HepG2 (cell line): ENCODE measurements around the gene SHMT1. TPM values are rescaled to one million over a fixed set of nuclear protein-coding genes. Genes with fewer than 3 reads are reported as not detected.

Source experiments
- CEBPB ChIP-seq: IDR thresholded peaks from 2 replicates; pipeline ENCODE4 v1.6.1; 2011; ENCODE audit warnings: low read depth, low read length, improper control_type of control experiment, borderline replicate concordance
- CREBL2 ChIP-seq: sonication (generic); formaldehyde crosslinking; IDR thresholded peaks from 2 replicates; pipeline ENCODE4 v1.8.1; 2023; ENCODE audit warnings: missing genetic modification reagents, mild to moderate bottlenecking, borderline replicate concordance
- ETV6 ChIP-seq: sonication (generic); formaldehyde crosslinking; conservative IDR thresholded peaks from 2 replicates; pipeline ENCODE4 v1.4.0; 2020; ENCODE audit warnings: missing genetic modification reagents
- FOXM1 ChIP-seq: sonication (generic); formaldehyde crosslinking; IDR thresholded peaks from 2 replicates; pipeline ENCODE4 v1.5.0; 2020; ENCODE audit warnings: missing genetic modification reagents
- HES4 ChIP-seq: sonication (generic); formaldehyde crosslinking; IDR thresholded peaks from 2 replicates; pipeline ENCODE4 v1.9.0; 2021; ENCODE audit warnings: mild to moderate bottlenecking, missing genetic modification reagents, borderline replicate concordance
- HOXA7 ChIP-seq: sonication (generic); formaldehyde crosslinking; IDR thresholded peaks from 2 replicates; pipeline ENCODE4 v1.8.1; 2022; ENCODE audit warnings: mild to moderate bottlenecking, missing genetic modification reagents, moderate library complexity
- KMT2A ChIP-seq: sonication (generic); formaldehyde crosslinking; IDR thresholded peaks from 2 replicates; pipeline ENCODE4 v1.4.0; 2020; ENCODE audit warnings: missing genetic modification reagents
- NFKBIZ ChIP-seq: IDR thresholded peaks from 2 replicates; pipeline ENCODE4 v1.6.1; 2018; ENCODE audit warnings: missing genetic modification reagents, missing compliant biosample characterization
- NR2F2 ChIP-seq: IDR thresholded peaks from 2 replicates; pipeline ENCODE4 v1.6.1; 2012; ENCODE audit warnings: low read depth, inconsistent platforms, borderline replicate concordance
- SNAI1 ChIP-seq: sonication (generic); formaldehyde crosslinking; IDR thresholded peaks from 2 replicates; pipeline ENCODE4 v1.5.0; 2020; ENCODE audit warnings: mild to moderate bottlenecking, missing genetic modification reagents, borderline replicate concordance
- SNAPC4 ChIP-seq: sonication (generic); formaldehyde crosslinking; IDR thresholded peaks from 2 replicates; pipeline ENCODE4 v1.4.0; 2020; ENCODE audit warnings: mild to moderate bottlenecking, missing genetic modification reagents
- ZNF121 ChIP-seq: sonication (generic); formaldehyde crosslinking; IDR thresholded peaks from 2 replicates; pipeline ENCODE4 v1.5.0; 2020; ENCODE audit warnings: mild to moderate bottlenecking, missing genetic modification reagents
- ZNF142 ChIP-seq: sonication (generic); formaldehyde crosslinking; IDR thresholded peaks from 2 replicates; pipeline ENCODE4 v1.4.0; 2020; ENCODE audit warnings: missing genetic modification reagents
- ZNF484 ChIP-seq: sonication (generic); formaldehyde crosslinking; IDR thresholded peaks from 2 replicates; pipeline ENCODE4 v1.5.1; 2020; ENCODE audit warnings: mild to moderate bottlenecking, low read depth, missing genetic modification reagents, borderline replicate concordance
- ZNF547 ChIP-seq: sonication (generic); formaldehyde crosslinking; IDR thresholded peaks from 2 replicates; pipeline ENCODE4 v1.5.1; 2020; ENCODE audit warnings: mild to moderate bottlenecking, missing genetic modification reagents
- polyA plus RNA-seq, 8 experiments: library from polyadenylated mRNA; depleted of rRNA in 3 of 8; stranded (reverse) in 7 of 8; unstranded in 1 of 8; fragments of >200 nt; fragmentation: Illumina TruSeq in 4 of 8; extraction: Trizol in 4 of 8; gene quantifications; 2 replicates each; pipeline versions ENCODE4 v1.2.1 to v1.2.3, GENCODE V29; 2011 to 2016; ENCODE audit warnings: low read depth in 4 of 8, missing spikeins in 1 of 8, mixed read lengths in 1 of 8; ENCODE audit not compliant: insufficient read depth in 1 of 8
- total RNA-seq, 5 experiments: library from RNA; depleted of rRNA; stranded (reverse); fragments of >200 nt; fragmentation: Illumina TruSeq; extraction: Trizol; gene quantifications; 2 replicates each; pipeline ENCODE4 v1.2.3, GENCODE V29; 2016; ENCODE audit warnings: low read depth in 1 of 5

The SHMT1 gene
- total and polyA plus RNA-seq, 2 of the 13 experiments (the other 11 are each of a cell fraction or from before 2014, with no cell fraction given), result 21.3 to 48.8 TPM

GRCh38 chr17:18314059-18314730 lies 49.2 kb downstream of the SHMT1 start (continued):
- 0 out of 2 replicates have a peak, but pooled peaks have one; percentile 82 for TF ChIP-seq ZNF142 (CRISPR knock-in tag)
- TF ChIP-seq NR2F2, result no peak
- TF ChIP-seq KMT2A, result no peak
- TF ChIP-seq HOXA7 (CRISPR knock-in tag), result no peak
- TF ChIP-seq NFKBIZ (CRISPR knock-in tag), result no peak
- no peak for TF ChIP-seq CEBPB
- no peak for TF ChIP-seq CREBL2 (CRISPR knock-in tag)
- no peak for TF ChIP-seq ETV6
- TF ChIP-seq SNAI1 (CRISPR knock-in tag), result 0 out of 2 replicates have a peak, but pooled peaks have one; percentile 44
- 0 out of 2 replicates have a peak, but pooled peaks have one; percentile 8 for TF ChIP-seq ZNF121 (CRISPR knock-in tag)
- 0 out of 2 replicates have a peak, but pooled peaks have one; percentile 47 for TF ChIP-seq SNAPC4 (CRISPR knock-in tag)
- no peak for TF ChIP-seq ZNF547 (CRISPR knock-in tag)
- 0 out of 2 replicates have a peak, but pooled peaks have one; percentile 88 for TF ChIP-seq HES4 (CRISPR knock-in tag)
- no peak for TF ChIP-seq FOXM1
- 0 out of 2 replicates have a peak, but pooled peaks have one; percentile 19 for TF ChIP-seq ZNF484 (CRISPR knock-in tag)
